Fibroblast of skin of back (primary cell): ENCODE results near the gene PPL. TPM values are rescaled to one million over a fixed set of nuclear protein-coding genes. Genes with fewer than 3 reads are reported as not detected.
"Not testable (repeated sequence)": the region's sequence is repeated elsewhere in the genome, so short reads cannot be mapped to it uniquely, and the experiment has no call there.

ENCODE experiments used
- DNase-seq: peaks from one replicate; pipeline ENCODE4 v3.0.0-alpha.2; 2013
- polyA plus RNA-seq, 2 experiments: library from polyadenylated mRNA; unstranded; fragments of 120-200 nt; gene quantifications; one replicate each; pipeline ENCODE4 v1.2.1, GENCODE V29; 2013; ENCODE audit not compliant: insufficient read length in 2 of 2

The PPL gene
- 0.07 TPM for polyA plus RNA-seq (2013, experiment 1 of 2; ENCODE audit: insufficient read length)
- 0.41 TPM for polyA plus RNA-seq (2013, experiment 2 of 2; ENCODE audit: insufficient read length)

DNA sequence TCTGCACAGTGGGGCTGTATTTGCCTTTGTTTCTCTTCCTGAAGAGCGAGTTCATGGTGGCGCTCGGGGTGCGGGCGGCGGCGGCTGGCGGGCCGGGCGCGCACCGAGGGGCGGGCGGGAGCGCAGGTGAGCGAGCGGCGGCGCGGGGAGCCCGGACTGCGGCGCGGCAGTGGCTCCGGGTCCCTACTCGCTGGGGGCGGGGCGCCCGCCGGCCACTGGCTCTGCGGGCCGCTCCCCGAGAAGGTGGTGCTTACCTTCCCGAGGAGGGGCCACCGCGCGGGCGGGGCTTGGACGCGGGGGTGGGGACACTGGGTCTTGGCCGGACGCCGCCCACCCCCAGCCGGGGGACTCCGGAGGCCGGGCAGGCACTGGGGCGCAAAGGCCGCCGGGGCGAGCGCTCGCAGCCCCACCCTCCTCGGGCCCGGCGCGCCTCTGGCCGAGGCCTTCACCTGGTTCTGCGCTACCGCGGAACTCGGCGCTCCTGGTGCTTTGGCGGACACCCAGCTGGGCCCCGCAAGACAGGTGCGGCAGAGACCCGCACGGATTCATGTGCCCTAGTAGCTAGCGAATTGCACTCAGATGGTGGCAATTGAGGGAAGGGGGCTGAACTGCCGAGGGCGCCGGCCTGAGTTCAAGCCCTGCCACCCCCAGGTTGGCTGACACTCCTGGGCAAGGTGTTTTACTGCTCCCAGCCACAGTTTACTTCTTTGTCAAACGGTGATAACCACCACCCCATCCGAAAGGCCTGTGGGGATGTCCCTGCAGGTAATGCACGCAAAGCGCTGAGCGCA is at the start of gene PPL:
TSS of gene PPL (minus strand) at position 158 of the 791 bp plus-strand sequence. CDS start at position 55, 103 bp downstream.
- no peak for DNase-seq

DNA sequence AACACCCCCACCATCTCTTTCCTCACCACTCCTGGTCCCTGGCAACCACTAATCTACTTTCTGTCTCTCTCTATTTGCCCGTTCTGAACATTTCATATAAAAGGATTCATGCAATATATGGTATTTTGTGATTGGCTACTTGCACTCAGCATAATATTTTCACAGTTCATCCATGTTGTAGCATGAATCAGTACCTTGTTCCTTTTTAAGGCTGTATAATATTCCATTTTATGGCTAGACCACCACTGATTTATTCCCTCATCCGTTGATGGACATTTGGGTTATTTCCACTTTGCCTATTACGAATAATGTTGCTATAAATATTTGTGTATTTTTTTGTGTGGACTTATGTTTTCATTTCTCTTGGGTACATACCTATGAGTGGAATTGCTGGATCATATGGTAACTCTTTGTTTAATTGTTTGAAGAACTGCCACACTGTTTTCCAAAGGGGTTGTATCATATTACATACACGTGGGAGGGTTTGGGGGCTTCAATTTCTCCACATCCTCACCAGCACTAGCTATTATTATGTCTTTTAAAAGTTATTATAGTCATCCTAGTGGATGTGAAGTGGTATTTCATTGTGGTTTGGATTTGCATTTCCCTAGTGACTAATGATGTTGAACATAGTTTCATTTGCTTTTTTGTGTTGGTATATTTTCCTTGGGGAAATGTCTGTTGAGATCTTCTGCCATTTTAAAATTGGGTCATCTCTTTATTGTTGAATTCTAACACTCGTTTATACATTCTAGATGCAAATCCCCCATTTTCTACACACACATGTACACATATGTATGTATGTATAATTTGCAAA is 47.4 kb upstream of the PPL start:
- DNase-seq = no peak

DNA sequence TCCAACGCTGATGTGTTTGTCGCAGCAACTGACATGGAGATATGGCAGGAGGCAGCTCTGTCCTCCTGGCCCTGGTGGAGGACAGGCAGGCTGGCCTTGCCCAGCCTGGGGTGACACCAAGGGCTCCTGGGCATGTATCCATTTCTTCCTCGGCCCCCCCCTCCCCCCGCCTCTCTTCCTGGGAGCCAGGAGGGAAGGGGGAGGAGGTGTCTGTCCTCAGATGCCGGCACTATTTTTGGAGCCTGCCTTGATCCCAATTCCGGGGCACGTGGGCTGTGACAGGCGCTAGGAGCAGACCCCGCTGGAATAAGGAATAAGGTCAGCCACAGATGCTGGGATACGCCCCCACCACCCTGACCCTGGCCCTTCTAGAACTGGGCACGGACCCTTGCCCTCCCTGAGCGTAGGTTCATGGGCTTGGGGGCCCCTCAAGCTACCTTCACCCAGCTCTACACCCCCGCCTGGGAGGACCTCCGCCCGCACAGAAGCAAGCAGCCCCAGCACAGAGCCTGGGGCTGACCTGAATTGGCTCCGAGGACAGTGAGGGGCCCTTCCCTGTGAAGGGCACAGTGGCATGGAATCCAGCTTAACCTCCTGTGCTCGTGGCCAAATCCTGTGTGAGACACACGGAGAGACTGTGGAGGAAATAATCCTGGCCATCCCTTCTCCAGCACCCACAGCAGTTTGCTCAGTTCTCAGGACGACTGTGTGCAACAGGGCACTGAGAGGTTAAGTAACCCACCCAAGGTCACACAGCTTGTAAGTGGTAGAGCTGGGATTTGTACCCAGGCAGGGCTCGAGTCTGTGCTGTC is 45.3 kb upstream of the PPL start:
- no peak for DNase-seq

DNA sequence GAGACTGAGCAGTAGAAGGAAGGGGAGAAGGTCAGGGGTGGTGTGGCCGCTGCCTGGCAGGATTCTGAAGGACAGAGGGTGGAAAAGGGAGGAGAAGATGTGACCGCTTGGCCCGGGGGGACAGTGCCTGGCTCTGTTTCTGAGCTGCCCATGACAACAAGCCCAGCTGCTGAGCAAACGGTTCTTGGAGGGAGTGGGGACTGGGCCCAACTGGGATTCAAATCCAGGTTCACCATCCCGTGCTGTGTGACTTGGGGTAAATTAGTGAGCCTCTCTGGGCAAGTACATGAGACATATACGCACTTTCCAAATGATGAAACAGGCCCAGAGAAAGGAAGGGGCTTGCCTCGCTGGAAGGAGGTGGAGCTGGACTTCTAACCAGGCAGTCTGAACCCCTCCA is 44.5 kb upstream of the PPL start:
- DNase-seq = no peak

DNA sequence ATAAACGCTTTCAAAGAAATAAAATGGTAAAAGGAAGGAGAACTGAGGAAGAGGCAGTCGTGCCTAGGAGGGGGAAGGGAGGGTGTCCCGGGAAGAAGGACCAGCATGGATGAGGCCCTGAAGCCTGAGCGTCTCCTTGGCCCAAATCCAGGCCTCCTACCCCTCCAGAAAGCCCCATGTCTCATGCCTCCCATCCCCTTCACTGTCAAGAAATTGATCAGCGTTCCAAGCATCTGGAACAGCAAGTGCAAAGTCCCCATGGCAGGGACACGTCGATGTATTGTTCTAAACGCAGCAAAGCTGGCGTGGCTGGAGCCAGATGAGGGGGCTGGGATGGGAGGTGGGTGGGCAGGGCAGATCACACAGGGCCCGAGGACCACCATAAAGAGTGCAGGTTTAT is 43.7 kb upstream of the PPL start:
- DNase-seq = no peak

DNA sequence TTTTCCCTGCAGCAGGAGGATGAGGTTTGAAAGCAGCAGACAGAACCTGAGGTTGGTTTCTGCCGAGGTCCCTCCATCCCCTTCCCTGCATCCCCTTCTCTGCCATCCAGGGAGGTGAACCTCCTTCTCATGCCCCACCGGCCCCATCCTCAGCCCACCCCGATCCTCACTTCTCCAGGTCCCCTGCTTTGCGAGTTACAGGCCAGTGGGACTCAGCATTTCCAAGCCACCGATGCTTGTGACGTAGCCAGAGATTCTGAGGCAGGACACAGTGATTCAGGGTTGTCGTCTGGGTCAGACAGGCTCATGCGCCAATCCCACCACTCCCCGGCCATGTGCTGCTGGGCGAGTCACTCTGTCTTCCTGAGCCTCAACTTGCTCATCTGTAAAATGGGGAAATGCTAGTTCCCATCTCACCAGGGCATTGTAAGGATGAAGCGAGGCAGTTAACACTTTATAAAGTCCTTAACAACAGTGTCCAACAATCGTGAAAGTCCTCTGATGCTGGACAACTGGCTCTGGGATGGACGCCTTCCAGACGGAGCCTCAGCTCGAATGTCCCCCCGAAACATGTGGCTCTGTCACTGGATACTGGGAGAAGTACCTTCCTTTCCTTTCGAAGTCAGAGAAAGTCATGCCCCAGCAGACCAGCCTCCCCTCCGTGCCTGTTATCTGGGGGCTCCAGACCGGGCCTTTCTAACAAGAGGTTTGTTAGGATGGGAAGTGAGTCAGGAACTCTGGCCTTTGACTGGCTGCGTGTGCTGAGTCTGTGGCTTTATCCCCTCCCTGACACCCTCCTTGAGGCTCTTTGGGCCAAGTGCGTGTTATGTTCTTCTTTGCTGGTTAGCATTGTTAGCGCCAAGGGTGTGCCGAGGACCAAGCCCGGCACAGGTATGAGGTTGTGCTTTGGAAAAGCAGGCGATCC is 43.0 kb upstream of the PPL start:
- no peak for DNase-seq

GRCh38 chr16:4979164-4979563 is 42.2 kb upstream of the PPL start:
- no peak for DNase-seq

GRCh38 chr16:4976611-4977145 is 39.7 kb upstream of the PPL start:
- no peak for DNase-seq

DNA sequence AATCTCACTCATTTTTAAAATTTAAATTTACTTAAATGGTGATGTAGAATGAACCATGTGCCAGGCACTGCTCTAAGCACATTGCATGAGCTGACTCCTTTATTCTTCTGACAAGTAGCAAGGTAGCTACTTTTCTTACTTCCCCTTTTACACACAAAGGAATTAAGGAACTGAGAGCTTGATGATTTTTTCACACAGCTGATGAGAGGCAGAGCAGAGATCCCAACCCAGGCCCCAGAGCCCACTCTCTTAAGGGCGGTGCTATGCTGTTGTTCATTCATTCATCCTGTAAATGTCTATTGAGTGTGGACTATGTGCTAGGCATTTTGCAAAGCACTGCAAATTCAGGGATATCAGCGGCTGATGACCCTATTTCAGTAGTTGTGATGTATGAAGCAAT is 39.1 kb upstream of the PPL start:
- DNase-seq = no peak

DNA sequence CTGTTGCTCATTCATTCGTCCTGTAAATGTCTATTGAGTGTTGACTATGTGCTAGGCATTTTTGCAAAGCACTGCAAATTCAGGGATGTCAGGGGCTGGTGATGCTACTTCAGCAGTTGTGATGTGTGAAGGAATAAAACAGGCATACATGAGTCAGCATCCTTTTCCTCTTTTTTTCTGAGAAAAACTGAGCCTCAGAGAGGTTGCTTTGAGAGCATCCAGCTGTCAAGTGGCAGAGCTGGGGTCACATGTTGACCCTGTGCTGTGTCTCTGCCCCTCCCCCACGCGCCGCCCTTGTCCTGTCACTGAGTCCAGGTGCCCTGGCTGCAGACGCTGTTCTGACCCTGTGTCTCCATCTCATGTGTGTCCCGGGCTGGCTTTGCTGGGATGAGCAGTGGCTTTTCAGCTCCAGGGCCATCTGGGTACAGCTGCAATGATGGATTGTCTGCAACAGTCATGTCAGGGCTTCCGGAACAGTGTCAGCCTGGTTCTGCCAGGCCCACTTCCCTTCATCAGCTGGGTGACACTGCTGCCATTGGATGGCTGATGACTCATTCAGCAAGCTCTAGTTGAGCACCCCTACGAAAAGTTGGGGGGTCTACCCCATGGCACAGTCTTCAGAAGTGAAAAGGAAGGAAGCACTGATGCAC is 36.1 kb upstream of the PPL start:
- no peak for DNase-seq

DNA sequence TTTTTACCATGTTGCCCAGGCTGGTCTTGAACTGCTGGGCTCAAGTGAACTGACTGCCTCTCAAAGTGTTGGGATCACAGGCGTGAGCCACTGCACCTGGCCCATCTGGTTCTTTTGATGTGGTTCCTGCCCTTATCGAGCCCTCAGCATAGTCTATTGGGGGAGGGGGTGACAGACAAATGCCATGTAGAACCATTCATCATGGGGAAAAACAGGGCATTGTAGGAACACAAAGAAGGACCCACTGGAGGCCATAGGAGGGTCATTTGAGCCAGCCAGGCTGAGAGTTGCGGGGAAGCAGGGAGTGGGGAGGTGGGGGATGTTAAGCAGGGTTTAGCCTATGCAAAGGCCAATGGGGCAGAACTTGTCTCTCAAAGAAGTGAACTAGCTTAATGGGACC is 33.1 kb upstream of the PPL start:
- no peak for DNase-seq

GRCh38 chr16:4968879-4969483 is 32.0 kb upstream of the PPL start:
- DNase-seq = no peak

GRCh38 chr16:4968278-4968677 is 31.3 kb upstream of the PPL start:
- not testable (repeated sequence) for DNase-seq

GRCh38 chr16:4966736-4967453 is 29.9 kb upstream of the PPL start:
- DNase-seq = no peak

- not testable (repeated sequence) for DNase-seq
Measured at GRCh38 chr16:4963527-4963926, 26.6 kb upstream of the PPL start.

GRCh38 chr16:4962716-4963115 is 25.8 kb upstream of the PPL start:
- no peak for DNase-seq

- no peak for DNase-seq
Measured at GRCh38 chr16:4960579-4960978, 23.6 kb upstream of the PPL start.

DNA sequence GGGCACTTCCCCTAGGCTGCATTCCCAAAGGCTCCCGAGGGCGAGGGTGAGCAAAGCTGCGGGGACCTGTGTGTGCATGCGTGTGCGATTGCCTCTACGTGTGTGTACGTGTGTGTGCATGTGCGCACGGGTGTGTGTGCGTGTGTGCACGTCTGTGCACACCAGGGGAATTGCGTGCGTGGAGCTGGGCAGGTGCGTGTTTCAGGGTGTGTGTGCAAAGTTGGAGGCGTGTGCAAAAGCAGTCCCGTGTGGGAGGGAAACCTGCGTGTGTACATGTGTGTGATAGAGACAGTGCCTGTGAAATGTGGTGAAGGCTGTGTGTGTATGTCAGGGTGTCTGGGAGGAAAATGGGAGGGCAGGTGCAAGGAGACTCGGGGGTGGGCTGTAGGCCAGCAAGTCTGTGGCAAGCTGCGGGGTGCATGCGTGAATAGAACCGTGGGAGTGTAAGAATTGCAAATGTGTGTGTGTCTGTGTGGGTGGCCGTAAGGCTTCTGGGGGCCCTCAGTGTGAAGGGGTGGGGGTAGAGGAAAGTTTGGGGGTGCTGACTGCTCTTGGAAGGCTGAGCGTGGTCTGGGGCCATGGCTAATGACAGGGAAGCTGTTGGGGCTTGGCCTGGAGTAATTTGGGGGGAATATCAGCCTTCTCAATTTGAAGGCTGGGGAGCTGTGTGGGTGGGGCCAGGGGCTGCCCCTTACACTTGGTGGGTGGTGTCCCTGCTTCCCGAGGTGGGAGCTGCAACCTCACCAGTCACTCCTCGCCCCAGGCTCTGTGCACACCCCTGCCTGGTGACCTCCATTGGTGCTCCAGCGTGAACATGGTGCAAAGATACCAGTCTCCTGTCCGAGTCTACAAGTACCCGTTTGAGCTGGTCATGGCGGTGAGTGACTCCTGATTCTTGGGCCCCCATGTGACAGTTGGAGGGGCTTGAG is 21.8 kb upstream of the PPL start:
- no peak for DNase-seq
